Measurements from ENCODE around the gene PALM. TPM values are rescaled to one million over a fixed set of nuclear protein-coding genes. Genes with fewer than 3 reads are reported as not detected.
A peak's percentile ranks its signal among the peaks of the same experiment; 100 is the strongest.
"Not testable (repeated sequence)": the region's sequence is repeated elsewhere in the genome, so short reads cannot be mapped to it uniquely, and the experiment has no call there.

PALM gene
- total RNA-seq, 4 donors from 2014 or later: 4.4 to 10.2 (median 7.2) TPM

GRCh38 chr19:668675-669434, 39.9 kb upstream of the PALM start:
- DNase-seq, H3K36me3 ChIP-seq, H3K4me3 ChIP-seq, H3K9me3 ChIP-seq, H3K27ac ChIP-seq, H3K27me3 ChIP-seq, ATAC-seq: not testable (repeated sequence)
- intact Hi-C loops (cut with DNase I; ENCODE audit: low total_unique reads): loop anchor here (10.0 kb wide), 1 partner anchor 256 kb away; the partner anchor contains the start of gene ARID3A
- in situ Hi-C loops (cut with MboI; ENCODE audit: low sequenced_read_pairs in 4 of 4): loop anchor here in 3 of 4 donors (5.0 to 10.0 kb wide), 2 partner anchors 63 to 66 kb away; no protein-coding TSS in a partner anchor
- peaks cover 3 to 14% of the 10 kb centered on the region in 2 donors for H3K4me1 ChIP-seq

- ATAC-seq: no peak
- no peak overlapping the region for H3K4me3 ChIP-seq
- H3K27ac ChIP-seq: no peak overlapping the region
- peaks cover under 1 to 12% (median 8%) of the 10 kb centered on the region in 3 donors for H3K27me3 ChIP-seq
- H3K9me3 ChIP-seq: no peaks in the 10 kb centered on the region
- intact Hi-C loops (cut with DNase I; ENCODE audit: low total_unique reads) (no loop called here), in situ Hi-C loops (cut with MboI; ENCODE audit: low sequenced_read_pairs in 4 of 4) (no loop called here)
- H3K4me1 ChIP-seq: peaks cover 0 to 3% of the 10 kb centered on the region in 2 donors
- TF ChIP-seq, protein P1, sequence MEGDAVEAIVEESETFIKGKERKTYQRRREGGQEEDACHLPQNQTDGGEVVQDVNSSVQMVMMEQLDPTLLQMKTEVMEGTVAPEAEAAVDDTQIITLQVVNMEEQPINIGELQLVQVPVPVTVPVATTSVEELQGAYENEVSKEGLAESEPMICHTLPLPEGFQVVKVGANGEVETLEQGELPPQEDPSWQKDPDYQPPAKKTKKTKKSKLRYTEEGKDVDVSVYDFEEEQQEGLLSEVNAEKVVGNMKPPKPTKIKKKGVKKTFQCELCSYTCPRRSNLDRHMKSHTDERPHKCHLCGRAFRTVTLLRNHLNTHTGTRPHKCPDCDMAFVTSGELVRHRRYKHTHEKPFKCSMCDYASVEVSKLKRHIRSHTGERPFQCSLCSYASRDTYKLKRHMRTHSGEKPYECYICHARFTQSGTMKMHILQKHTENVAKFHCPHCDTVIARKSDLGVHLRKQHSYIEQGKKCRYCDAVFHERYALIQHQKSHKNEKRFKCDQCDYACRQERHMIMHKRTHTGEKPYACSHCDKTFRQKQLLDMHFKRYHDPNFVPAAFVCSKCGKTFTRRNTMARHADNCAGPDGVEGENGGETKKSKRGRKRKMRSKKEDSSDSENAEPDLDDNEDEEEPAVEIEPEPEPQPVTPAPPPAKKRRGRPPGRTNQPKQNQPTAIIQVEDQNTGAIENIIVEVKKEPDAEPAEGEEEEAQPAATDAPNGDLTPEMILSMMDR (IDR thresholded peaks at IDR 0.05 in 4 of 5, conservative IDR thresholded peaks at IDR 0.05 in 1 of 5): no peak
- TF ChIP-seq POLR2A (IDR thresholded peaks at IDR 0.05): no peak
- DNase-seq: no peak
- no peaks in the 10 kb centered on the region for H3K36me3 ChIP-seq
These were observed 38.1 kb upstream of the PALM start for GRCh38 chr19:670609-671075.

GRCh38 chr19:674282-675151, 34.2 kb upstream of the PALM start:
- no peak for DNase-seq

DNA sequence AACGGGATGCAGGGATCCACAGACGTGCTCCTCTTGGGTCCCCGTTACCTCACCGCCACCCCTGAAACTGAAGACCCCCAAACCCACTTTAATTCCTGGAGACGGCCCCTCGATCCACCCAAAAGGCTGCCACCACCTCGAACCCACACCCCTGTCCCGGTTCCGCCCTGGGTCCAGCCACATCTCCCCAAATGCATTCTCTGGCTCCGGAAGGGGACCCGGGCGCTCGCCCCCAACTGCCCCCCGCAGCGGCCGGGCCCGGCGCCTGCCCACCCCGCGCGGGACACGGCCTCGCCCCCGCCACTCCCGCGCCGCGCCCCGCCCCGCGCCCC, 32.8 kb upstream of the PALM start:
- peak overlapping the region in 2 of 4 donors; percentile 47 to 53 for H3K4me3 ChIP-seq
- in situ Hi-C loops (cut with MboI; ENCODE audit: low sequenced_read_pairs in 4 of 4) (no loop called here), intact Hi-C loops (cut with DNase I; ENCODE audit: low total_unique reads) (no loop called here)
- H3K9me3 ChIP-seq: no peaks in the 10 kb centered on the region
- peaks cover 12 to 20% (median 13%) of the 10 kb centered on the region in 3 donors for H3K27me3 ChIP-seq
- H3K27ac ChIP-seq: peak overlapping the region; percentile 53 to 75 (median 66)
- TF ChIP-seq, protein P1 (IDR thresholded peaks at IDR 0.05 in 4 of 5, conservative IDR thresholded peaks at IDR 0.05 in 1 of 5): no peak
- TF ChIP-seq POLR2A (IDR thresholded peaks at IDR 0.05): no peak
- DNase-seq (no peak), ATAC-seq (no peak)
- peaks cover 0 to 29% of the 10 kb centered on the region in 2 donors for H3K4me1 ChIP-seq
- no peaks in the 10 kb centered on the region for H3K36me3 ChIP-seq

More at GRCh38 chr19:674282-675151, 34.2 kb upstream of the PALM start:
- intact Hi-C loops (cut with DNase I; ENCODE audit: low total_unique reads): no loop called here
- H3K27me3 ChIP-seq: peaks cover 12 to 20% (median 13%) of the 10 kb centered on the region in 3 donors
- H3K36me3 ChIP-seq: no peaks in the 10 kb centered on the region
- TF ChIP-seq, protein P1 (IDR thresholded peaks at IDR 0.05 in 4 of 5, conservative IDR thresholded peaks at IDR 0.05 in 1 of 5): no peak
- no peak for TF ChIP-seq POLR2A (IDR thresholded peaks at IDR 0.05)
- ATAC-seq: no peak
- H3K9me3 ChIP-seq: no peaks in the 10 kb centered on the region
- in situ Hi-C loops (cut with MboI; ENCODE audit: low sequenced_read_pairs in 4 of 4): no loop called here
- peaks cover 0 to 27% of the 10 kb centered on the region in 2 donors for H3K4me1 ChIP-seq
- no peak overlapping the region for H3K4me3 ChIP-seq
- peak overlapping the region in 3 of 4 donors; percentile 44 to 75 (median 73) for H3K27ac ChIP-seq

All from gastrocnemius medialis (tissue), 4 donors.